GM13976 (cell line): ENCODE measurements around the gene ALDH1B1.
"Not testable (repeated sequence)": the region's sequence is repeated elsewhere in the genome, so short reads cannot be mapped to it uniquely, and the experiment has no call there.

Source experiments
- DNase-seq: peaks from one replicate; pipeline ENCODE4 v3.0.0; 2012; ENCODE audit warnings: low spot score
- in situ Hi-C: fragments of 300-500 bp; cut with MboI; formaldehyde crosslinking; loops from one replicate; pipeline ENCODE4 v1.12.0; 2022; ENCODE audit warnings: low sequenced_read_pairs, mixed read lengths, inconsistent platforms; ENCODE audit not compliant: unreplicated experiment
- TF ChIP-seq, protein P1 (sequence below): IDR thresholded peaks from 2 replicates; pipeline ENCODE4 v1.5.1; 2012; ENCODE audit warnings: borderline replicate concordance, mild to moderate bottlenecking; ENCODE audit not compliant: insufficient read depth; ENCODE audit errors: extremely low read depth, missing control alignments, control extremely low read depth

The ALDH1B1 gene

DNA sequence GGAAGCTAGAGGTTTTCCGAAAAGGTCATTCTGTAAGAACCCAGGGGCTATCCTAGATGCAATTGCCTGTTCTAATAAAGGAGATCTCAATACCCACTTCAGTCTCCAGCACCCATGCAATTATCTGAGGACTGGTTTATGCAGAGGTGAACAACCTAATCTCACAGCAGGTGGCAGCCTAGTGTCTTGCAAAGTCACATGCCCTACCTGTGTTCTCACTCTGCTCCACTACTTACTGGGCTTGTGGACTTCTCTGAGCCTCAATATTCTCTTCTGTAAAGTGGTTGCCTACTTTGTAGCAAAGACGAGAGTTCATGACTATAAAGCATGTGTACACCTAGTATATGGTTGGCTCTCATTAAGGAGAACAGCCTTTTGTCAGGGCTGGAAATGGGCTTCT, 21.0 kb upstream of the ALDH1B1 start:
- DNase-seq = peak; percentile 72
- TF ChIP-seq, protein P1, sequence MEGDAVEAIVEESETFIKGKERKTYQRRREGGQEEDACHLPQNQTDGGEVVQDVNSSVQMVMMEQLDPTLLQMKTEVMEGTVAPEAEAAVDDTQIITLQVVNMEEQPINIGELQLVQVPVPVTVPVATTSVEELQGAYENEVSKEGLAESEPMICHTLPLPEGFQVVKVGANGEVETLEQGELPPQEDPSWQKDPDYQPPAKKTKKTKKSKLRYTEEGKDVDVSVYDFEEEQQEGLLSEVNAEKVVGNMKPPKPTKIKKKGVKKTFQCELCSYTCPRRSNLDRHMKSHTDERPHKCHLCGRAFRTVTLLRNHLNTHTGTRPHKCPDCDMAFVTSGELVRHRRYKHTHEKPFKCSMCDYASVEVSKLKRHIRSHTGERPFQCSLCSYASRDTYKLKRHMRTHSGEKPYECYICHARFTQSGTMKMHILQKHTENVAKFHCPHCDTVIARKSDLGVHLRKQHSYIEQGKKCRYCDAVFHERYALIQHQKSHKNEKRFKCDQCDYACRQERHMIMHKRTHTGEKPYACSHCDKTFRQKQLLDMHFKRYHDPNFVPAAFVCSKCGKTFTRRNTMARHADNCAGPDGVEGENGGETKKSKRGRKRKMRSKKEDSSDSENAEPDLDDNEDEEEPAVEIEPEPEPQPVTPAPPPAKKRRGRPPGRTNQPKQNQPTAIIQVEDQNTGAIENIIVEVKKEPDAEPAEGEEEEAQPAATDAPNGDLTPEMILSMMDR = peak; percentile 45
- in situ Hi-C loops = loop anchor here (25.0 kb wide), 1 partner anchor 634 kb away; no protein-coding TSS in a partner anchor

DNA sequence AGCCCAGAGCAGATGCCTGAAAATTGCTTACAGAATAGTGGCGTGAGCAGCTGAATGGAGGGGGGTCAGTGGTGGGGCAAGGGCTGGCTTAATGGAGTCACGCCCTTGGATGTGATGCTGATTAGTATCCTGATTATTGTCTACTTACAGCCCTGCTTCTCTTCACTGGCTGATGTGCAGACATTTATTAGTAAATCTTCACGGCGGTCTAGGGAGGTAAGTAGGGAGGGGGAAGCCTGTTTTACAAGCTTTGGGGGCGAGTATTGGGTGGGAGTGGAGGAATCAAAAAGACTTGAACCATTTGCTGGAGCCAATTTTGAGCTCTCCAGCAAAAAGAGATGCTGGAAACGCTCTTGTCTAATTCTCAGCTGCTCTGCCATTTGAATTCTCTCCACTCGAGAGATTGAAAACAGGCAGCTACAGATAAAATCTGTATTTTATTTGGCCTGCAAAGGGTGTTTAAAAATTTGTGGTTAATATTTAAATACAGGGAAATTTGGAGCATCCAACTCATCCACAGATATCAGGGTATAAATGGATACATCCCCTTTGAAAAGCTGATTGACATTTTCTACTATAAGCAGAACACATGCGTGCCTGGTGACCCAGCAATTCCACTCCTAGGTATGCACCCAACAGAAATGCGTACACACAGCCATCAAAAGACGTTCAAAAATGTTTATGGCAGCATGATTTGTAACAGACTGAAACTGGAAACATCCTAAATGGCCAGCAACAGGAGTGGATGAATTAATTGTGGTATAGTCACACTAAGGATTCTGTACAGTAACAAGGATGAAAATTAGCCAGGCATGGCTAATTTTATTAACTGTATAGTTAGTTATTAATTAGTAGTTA, 19.5 kb upstream of the ALDH1B1 start:
- in situ Hi-C loops = loop anchor here (25.0 kb wide), 1 partner anchor 636 kb away; no protein-coding TSS in a partner anchor
- DNase-seq = no peak
- TF ChIP-seq, protein P1 = no peak

DNA sequence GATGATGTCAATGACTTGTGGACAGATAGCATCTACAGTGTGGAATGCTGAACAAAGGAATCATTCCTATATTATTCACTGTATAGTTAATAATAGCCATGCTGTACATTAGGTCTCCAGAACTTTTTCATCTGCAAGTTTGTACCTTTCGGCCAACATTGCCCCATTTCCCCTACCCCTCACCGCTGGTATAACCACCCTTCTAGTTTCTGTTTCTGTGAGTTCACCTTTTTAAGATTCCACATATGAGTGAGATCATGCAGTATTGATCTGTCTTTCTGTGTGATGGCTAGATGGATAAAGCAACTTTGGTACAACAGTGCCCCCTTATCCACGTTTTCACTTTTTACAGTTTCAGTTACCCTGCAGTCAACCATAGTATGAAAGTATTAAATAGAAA, 18.8 kb upstream of the ALDH1B1 start:
- DNase-seq = no peak
- in situ Hi-C loops = loop anchor here (25.0 kb wide), 1 partner anchor 636 kb away; no protein-coding TSS in a partner anchor
- TF ChIP-seq, protein P1 = no peak

DNA sequence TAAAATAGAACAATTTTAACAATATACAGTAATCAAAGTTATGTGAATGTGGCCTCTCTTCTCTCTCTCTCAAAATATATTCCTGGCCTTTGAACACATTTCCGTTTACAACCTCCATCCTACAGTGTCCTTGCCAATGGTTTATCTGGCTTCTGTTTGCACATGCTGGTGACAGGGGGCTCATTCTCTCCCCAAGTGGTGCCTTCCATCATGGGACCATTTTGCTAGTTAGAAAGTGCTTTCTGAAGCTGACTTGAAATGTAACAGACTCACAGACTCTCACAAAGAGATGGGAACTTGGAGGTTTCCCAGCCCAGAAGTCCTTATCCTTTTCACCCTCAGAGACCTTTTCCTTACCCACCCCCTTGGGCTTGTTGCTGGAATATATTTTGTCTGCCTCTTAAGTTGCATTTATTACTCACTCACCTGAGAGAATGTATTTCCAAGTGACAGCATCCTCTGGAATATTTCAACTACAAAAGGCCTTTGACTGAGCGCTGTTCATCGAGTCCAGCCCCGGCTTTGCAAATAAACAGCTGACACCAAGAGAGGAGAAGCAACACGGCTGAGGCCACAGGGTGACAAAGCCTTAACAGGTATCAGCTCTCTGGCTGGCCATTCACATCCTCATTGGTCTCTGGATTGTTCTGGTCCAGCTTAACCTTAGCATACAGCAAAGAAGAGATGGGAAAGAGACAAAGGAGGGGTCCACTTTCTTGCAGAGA, 17.5 kb upstream of the ALDH1B1 start:
- in situ Hi-C loops = loop anchor here (25.0 kb wide), 1 partner anchor 638 kb away; no protein-coding TSS in a partner anchor
- no peak for DNase-seq
- TF ChIP-seq, protein P1 = no peak

DNA sequence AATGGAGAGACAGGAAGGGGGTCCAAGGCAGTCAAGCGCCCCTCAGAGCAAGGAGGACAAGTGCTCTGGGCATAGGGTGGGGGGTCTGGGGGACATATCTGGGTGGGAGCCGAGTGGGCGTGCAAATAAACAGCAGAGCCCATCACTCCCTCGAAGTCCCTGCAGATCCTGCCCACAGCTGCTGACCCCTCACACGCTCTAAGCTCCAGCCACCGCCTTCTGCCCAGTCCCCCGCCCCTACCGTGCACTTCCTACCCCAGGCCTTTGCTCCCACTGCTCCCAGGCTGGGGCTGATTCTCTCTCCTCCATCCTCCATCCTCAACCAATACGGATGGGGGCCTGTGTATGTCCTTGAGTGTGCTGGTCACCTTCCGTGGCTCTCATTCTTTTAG, 16.9 kb upstream of the ALDH1B1 start:
- no peak for DNase-seq
- TF ChIP-seq, protein P1 = no peak
- in situ Hi-C loops = no loop called here

DNA sequence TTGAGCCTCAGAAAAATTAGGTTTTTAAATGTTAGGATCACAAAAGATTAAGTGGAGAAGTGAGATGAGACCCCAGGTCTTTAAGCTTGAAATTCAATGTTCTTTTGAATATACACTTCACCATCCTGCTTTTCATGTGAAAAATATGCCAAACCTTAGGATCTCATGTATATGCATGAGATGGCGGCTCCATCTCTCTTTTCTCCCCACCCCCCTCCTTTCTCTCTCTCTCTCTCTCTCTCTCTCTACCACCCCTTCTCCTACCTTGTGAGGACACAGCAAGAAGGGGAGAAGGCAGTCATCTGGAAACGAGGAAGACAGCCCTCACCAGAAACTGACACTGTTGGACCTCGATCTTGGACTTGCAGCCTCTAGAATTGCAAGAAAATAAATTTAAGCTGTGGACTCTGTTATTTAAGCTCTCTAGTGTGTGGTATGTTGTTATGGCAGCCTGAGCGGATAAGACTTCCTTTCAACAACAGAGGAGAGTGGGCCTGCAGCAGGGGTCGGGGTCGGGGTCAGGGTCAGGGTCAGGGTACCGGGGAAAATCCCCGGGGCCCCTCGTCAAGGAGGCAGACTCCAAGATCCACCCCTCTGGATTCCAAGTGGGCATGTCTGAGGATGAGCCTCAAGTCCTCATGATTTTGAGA, 16.4 kb upstream of the ALDH1B1 start:
- in situ Hi-C loops = no loop called here
- no peak for DNase-seq
- TF ChIP-seq, protein P1 = no peak

DNA sequence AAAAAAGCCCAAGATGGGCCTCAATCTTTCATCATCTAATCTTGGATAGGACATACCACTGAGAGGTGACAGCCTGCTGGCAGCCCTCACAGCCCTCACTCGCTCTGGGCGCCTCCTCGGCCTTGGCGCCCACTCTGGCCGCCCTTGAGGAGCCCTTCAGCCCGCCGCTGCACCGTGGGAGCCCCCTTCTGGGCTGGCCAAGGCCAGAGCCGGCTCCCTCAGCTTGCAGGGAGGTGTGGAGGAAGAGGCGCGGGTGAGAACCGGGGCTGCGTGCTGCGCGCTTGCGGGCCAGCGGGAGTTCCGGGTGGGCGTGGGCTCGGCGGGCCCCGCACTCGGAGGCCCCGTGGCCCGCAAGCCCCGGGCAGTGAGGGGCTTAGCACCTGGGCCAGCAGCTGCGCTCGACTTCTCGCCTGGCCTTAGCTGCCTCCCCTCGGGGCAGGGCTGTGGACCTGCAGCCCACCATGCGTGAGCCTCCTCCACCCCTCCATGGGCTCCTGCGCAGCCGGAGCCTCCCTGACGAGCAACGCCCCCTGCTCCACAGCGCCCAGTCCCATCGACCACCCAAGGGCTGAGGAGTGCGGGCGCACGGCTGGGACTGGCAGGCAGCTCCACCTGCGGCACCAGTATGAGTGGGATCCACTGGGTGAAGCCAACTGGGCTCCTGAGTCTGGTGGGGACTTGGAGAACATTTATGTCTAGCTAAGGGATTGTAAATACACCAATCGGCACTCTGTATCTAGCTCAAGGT, 15.0 kb upstream of the ALDH1B1 start:
- DNase-seq, in situ Hi-C loops: not testable (repeated sequence)
